ENCODE measurements around the gene RAX2. TPM values are rescaled to one million over a fixed set of nuclear protein-coding genes. Genes with fewer than 3 reads are reported as not detected.

RAX2 gene
- total and polyA plus RNA-seq, 7 experiments from 2014 or later: not detected

DNA sequence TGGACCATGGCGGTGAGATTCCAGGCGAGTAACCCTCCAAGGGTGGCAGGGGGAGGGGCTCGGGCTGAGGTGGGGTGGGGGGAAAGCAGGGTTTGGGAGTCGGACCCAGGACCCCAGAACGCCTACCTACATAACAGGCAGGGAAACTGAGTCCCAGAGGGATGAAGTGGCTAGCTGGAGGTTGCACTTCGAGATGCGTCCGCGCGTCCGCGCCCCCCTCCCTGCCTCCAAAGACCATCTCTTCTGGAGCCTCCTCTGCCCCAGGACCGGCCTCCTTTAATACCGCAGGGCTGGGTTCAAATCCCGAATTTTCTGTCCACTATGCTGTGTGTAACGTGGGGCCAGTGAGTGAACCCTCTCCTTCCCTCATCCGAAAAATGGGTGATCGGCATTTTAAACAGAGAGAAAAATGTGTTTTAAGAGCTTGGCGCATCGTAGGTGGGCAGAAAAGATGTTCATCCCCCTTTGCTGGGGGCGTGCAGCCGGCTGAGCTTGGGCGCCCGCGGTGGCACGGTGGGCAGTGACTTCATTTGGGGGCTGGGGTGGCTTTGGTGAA, 50.1 kb downstream of the RAX2 start:
- Histone ChIP-seq H3K9me3 (ENCODE audit: control insufficient read depth in 2 of 3, low read length in 3 of 3) (no peaks in the 10 kb centered on the region), H3K36me3 (ENCODE audit: control insufficient read depth in 2 of 3, insufficient read depth in 3 of 3, low read length in 3 of 3) (no peaks in the 10 kb centered on the region), H3K27ac (ENCODE audit: low read depth, low read length) (no peak overlapping the region), H3K27me3 (ENCODE audit: control insufficient read depth in 2 of 2, insufficient read depth in 2 of 2, low read length in 2 of 2) (peaks cover 0 to 3% of the 10 kb centered on the region in 2 donors), H3K4me3 (ENCODE audit: low read length) (peak overlapping the region; percentile 61), H3K4me1 (ENCODE audit: control insufficient read depth in 2 of 2, insufficient read depth in 2 of 2, low read length in 2 of 2) (peaks cover 9 to 15% of the 10 kb centered on the region in 2 donors)
- ATAC-seq (no peak), DNase-seq (no peak)
- Mint-ChIP-seq H3K9me3 (no peaks in the 10 kb centered on the region), H3K36me3 (no peaks in the 10 kb centered on the region), H3K27me3 (peaks cover 0 to 54% (median 0%) of the 10 kb centered on the region in 5 donors), H3K27ac (peak overlapping the region in 5 of 9 donors; percentile 41 to 87 (median 71)), H3K4me1 (peaks cover 0 to 21% (median 8%) of the 10 kb centered on the region in 7 donors), H3K4me3 (peak overlapping the region in 9 of 10 donors; percentile 76 to 87 (median 81))
- ChIA-PET CTCF (interaction anchor here (2.3 kb wide), 1 partner anchor 41 kb away, joined by 9 read pairs; the partner anchor contains the start of gene MRPL54), POLR2A (interaction anchor here (0.7 to 2.0 kb wide), 4 partner anchors 34 to 194 kb away, joined by 3 to 15 read pairs (median 4); partner anchors contain the start of genes APBA3 and MRPL54)
- intact Hi-C loops (cut with micrococcal nuclease): loop anchor here in 1 of 2 donors (1.0 to 2.0 kb wide), 2 partner anchors 21 to 40 kb away; partner anchors contain the start of genes MRPL54 and PIP5K1C

DNA sequence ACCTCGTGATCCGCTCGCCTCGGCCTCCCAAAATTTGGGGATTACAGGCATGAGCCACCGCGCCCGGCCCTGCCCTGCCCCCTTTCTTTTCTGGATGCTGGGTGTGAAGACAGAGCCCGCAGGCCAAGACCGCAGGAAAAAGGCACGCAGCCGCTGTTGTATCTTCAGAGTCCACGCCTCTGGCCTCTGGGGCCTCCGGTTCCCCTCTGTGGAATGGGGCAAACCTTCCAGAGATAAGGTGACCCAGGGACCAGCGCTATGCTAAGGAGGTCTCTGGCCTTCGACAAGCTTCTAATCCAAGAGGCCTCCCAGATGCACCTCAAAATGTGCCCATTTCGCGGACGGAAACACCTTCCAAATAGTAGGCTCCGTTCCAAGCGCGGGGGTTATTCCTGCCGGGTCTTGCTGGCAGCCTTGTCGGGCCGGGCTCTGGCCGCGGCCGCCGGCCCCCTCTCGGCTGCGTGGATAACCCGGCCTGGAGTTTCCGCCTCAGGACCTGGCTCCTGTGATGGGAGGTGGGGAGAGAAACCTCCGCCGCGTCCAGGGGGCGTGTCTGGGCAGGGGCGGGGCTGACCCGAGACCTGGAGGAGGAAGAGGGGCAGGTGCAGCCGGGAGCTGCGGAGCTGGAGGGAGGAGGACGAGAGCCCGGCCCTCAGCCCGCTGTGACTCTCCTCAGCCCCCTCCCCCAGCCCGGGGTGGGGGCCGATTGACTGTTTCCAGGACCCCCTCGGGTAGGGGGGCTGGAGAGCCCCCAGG, 50.7 kb downstream of the RAX2 start:
- H3K4me1 Mint-ChIP-seq: peaks cover 0 to 21% (median 8%) of the 10 kb centered on the region in 7 donors
- Histone ChIP-seq H3K9me3 (ENCODE audit: control insufficient read depth in 2 of 3, low read length in 3 of 3) (no peaks in the 10 kb centered on the region), H3K27me3 (ENCODE audit: control insufficient read depth in 2 of 2, insufficient read depth in 2 of 2, low read length in 2 of 2) (peaks cover 0 to 3% of the 10 kb centered on the region in 2 donors), H3K27ac (ENCODE audit: low read depth, low read length) (no peak overlapping the region), H3K4me1 (ENCODE audit: control insufficient read depth in 2 of 2, insufficient read depth in 2 of 2, low read length in 2 of 2) (peaks cover 9 to 15% of the 10 kb centered on the region in 2 donors), H3K36me3 (ENCODE audit: control insufficient read depth in 2 of 3, insufficient read depth in 3 of 3, low read length in 3 of 3) (no peaks in the 10 kb centered on the region), H3K4me3 (ENCODE audit: low read length) (peak overlapping the region; percentile 61)
- H3K9me3 Mint-ChIP-seq: no peaks in the 10 kb centered on the region
- peak overlapping the region; percentile 68 to 87 (median 81) for H3K4me3 Mint-ChIP-seq
- CTCF ChIA-PET: interaction anchor here (2.3 kb wide), 1 partner anchor 42 kb away, joined by 9 read pairs; the partner anchor contains the start of gene MRPL54
- POLR2A ChIA-PET: interaction anchor here (1.1 to 2.0 kb wide), 3 partner anchors 33 to 101 kb away, joined by 3 to 15 read pairs (median 6); partner anchors contain the start of genes APBA3 and MRPL54
- H3K27ac Mint-ChIP-seq: peak overlapping the region in 1 of 9 donors; percentile 4
- peak; percentile 99 for ATAC-seq
- peak; percentile 72 to 88 (median 83) for DNase-seq
- H3K36me3 Mint-ChIP-seq: no peaks in the 10 kb centered on the region
- intact Hi-C loops (cut with micrococcal nuclease): loop anchor here in 1 of 2 donors (1.0 to 2.0 kb wide), 2 partner anchors 21 to 41 kb away; partner anchors contain the start of genes MRPL54 and PIP5K1C
- peaks cover 0 to 54% (median 0%) of the 10 kb centered on the region in 5 donors for H3K27me3 Mint-ChIP-seq

DNA sequence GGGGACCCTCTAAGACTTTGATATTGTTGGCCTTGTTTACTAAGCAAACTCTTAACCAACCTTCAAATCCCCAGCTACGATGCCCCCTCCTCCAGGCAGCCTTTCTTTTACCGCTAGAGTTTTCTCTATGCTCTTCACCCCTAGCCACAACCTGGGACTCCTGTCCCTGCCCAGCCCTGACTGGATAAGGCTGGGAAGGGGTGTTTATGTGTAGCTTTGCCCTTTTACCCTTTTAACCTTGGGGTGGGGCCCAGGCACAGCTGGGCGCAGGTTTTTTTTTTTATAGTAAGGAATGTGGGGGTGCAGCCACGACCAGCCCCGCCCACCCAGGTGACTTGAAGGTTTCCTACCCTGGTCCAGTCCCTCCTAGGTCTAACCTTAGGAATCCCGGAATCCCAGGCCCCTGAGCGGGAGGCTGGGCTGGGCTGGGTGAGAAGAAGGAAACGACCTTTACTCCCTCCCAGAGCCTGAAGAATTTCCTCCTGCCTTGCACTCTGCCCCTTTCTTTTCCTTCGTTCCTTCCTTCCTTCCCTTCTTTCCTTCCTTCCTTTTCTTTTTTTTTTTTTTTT, 51.6 kb downstream of the RAX2 start:
- intact Hi-C loops (cut with micrococcal nuclease): loop anchor here in 1 of 2 donors (2.0 kb wide), 1 partner anchor 20 kb away; the partner anchor contains the start of gene PIP5K1C
- Histone ChIP-seq H3K27ac (ENCODE audit: low read depth, low read length) (no peak overlapping the region), H3K4me1 (ENCODE audit: control insufficient read depth in 2 of 2, insufficient read depth in 2 of 2, low read length in 2 of 2) (peaks cover 9 to 15% of the 10 kb centered on the region in 2 donors), H3K36me3 (ENCODE audit: control insufficient read depth in 2 of 3, insufficient read depth in 3 of 3, low read length in 3 of 3) (no peaks in the 10 kb centered on the region), H3K9me3 (ENCODE audit: control insufficient read depth in 2 of 3, low read length in 3 of 3) (no peaks in the 10 kb centered on the region), H3K4me3 (ENCODE audit: low read length) (no peak overlapping the region), H3K27me3 (ENCODE audit: control insufficient read depth in 2 of 2, insufficient read depth in 2 of 2, low read length in 2 of 2) (peaks cover 0 to 3% of the 10 kb centered on the region in 2 donors)
- Mint-ChIP-seq H3K27ac (no peak overlapping the region), H3K4me3 (peak overlapping the region in 5 of 10 donors; percentile 26 to 87 (median 84)), H3K36me3 (no peaks in the 10 kb centered on the region), H3K4me1 (peaks cover 0 to 21% (median 8%) of the 10 kb centered on the region in 7 donors), H3K27me3 (peaks cover 0 to 54% (median 0%) of the 10 kb centered on the region in 5 donors), H3K9me3 (no peaks in the 10 kb centered on the region)
- POLR2A ChIA-PET: interaction anchor here (0.7 kb wide), 1 partner anchor 42 kb away, joined by 3 read pairs; the partner anchor contains the start of gene MRPL54
- ATAC-seq (no peak), DNase-seq (no peak)
- CTCF ChIA-PET: interaction anchor here (0.6 to 2.3 kb wide), 6 partner anchors 18 to 507 kb away, joined by 3 to 9 read pairs (median 3); partner anchors contain the start of gene MRPL54

DNA sequence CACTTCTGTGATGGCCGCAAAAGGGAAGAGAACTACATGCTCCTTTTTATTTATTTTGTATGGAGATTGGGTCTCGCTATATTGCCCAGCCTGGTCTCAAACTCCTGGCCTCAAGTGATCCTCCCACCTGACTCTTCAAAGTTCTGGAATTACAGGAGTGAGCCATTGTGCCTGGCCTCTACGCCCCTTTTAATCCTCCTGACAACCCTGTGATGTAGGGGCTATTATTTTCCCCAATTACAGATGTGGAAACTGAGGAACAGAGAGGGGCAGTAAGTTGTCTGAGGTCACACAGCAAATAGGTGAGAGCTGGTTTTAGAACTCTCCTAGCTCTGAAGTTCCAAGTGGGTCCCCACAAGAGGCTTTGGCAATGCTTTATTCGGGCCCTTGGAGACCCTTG, 52.2 kb downstream of the RAX2 start:
- intact Hi-C loops (cut with micrococcal nuclease): loop anchor here in 1 of 2 donors (2.0 kb wide), 2 partner anchors 19 to 103 kb away; partner anchors contain the start of gene PIP5K1C
- H3K9me3 ChIP-seq (ENCODE audit: control insufficient read depth in 2 of 3, low read length in 3 of 3): no peaks in the 10 kb centered on the region
- H3K27ac Mint-ChIP-seq: no peak overlapping the region
- ChIA-PET CTCF (interaction anchor here (0.6 to 1.5 kb wide), 5 partner anchors 19 to 507 kb away, joined by 3 to 5 read pairs (median 3); no protein-coding TSS in a partner anchor), POLR2A (interaction anchor here (0.7 kb wide), 1 partner anchor 43 kb away, joined by 3 read pairs; the partner anchor contains the start of gene MRPL54)
- H3K4me1 Mint-ChIP-seq: peaks cover 0 to 21% (median 8%) of the 10 kb centered on the region in 7 donors
- H3K4me1 ChIP-seq (ENCODE audit: control insufficient read depth in 2 of 2, insufficient read depth in 2 of 2, low read length in 2 of 2): peaks cover 9 to 15% of the 10 kb centered on the region in 2 donors
- H3K4me3 Mint-ChIP-seq: peak overlapping the region in 1 of 10 donors; percentile 81
- no peak overlapping the region for H3K27ac ChIP-seq (ENCODE audit: low read depth, low read length)
- no peaks in the 10 kb centered on the region for H3K36me3 Mint-ChIP-seq
- ATAC-seq: no peak
- H3K27me3 ChIP-seq (ENCODE audit: control insufficient read depth in 2 of 2, insufficient read depth in 2 of 2, low read length in 2 of 2): peaks cover 0 to 3% of the 10 kb centered on the region in 2 donors
- no peaks in the 10 kb centered on the region for H3K9me3 Mint-ChIP-seq
- DNase-seq: no peak
- H3K27me3 Mint-ChIP-seq: peaks cover 0 to 49% (median 0%) of the 10 kb centered on the region in 5 donors
- no peak overlapping the region for H3K4me3 ChIP-seq (ENCODE audit: low read length)
- no peaks in the 10 kb centered on the region for H3K36me3 ChIP-seq (ENCODE audit: control insufficient read depth in 2 of 3, insufficient read depth in 3 of 3, low read length in 3 of 3)

Other genes starting within 250 kb of the RAX2 start
- 10 to 100 TPM in 3 of 5 experiments, 1 to 10 TPM in 2; 5.6 to 11.5 (median 10.6) TPM for gene TEKTIP1, start 233.1 kb downstream of the RAX2 start, total RNA-seq
- not detected for gene TEKTIP1, start 233.1 kb downstream of the RAX2 start, polyA plus RNA-seq
- 100 to 1,000 TPM in 3 of 5 experiments, 10 to 100 TPM in 2; 95.2 to 153 (median 101) TPM for gene MFSD12, start 214.6 kb downstream of the RAX2 start, total RNA-seq
- gene MFSD12, start 214.6 kb downstream of the RAX2 start, polyA plus RNA-seq: 10 to 100 TPM; 41.2 to 74.0 TPM
- gene HMG20B, start 199.3 kb downstream of the RAX2 start, total RNA-seq: 10 to 100 TPM; 37.9 to 63.7 (median 53.0) TPM
- 10 to 100 TPM; 50.6 to 65.6 TPM for gene HMG20B, start 199.3 kb downstream of the RAX2 start, polyA plus RNA-seq
- 1 to 10 TPM in 4 of 5 experiments, under 1 TPM in 1; 0.85 to 3.3 (median 2.9) TPM for gene GIPC3, start 186.8 kb downstream of the RAX2 start, total RNA-seq
- 1 to 10 TPM; 1.3 to 1.5 TPM for gene GIPC3, start 186.8 kb downstream of the RAX2 start, polyA plus RNA-seq
- 1 to 10 TPM in 4 of 5 experiments, under 1 TPM in 1; 0.73 to 5.9 (median 4.1) TPM for gene TBXA2R, start 165.4 kb downstream of the RAX2 start, total RNA-seq
- gene TBXA2R, start 165.4 kb downstream of the RAX2 start, polyA plus RNA-seq: 1 to 10 TPM; 6.4 to 9.0 TPM
- 10 to 100 TPM; 35.4 to 46.7 (median 37.1) TPM for gene CACTIN, start 145.4 kb downstream of the RAX2 start, total RNA-seq
- 10 to 100 TPM in 1 of 2 donors, 1 to 10 TPM in 1; 9.5 to 22.2 TPM for gene CACTIN, start 145.4 kb downstream of the RAX2 start, polyA plus RNA-seq
- 10 to 100 TPM; 21.5 to 32.4 (median 30.7) TPM for gene PIP5K1C, start 71.8 kb downstream of the RAX2 start, total RNA-seq
- gene PIP5K1C, start 71.8 kb downstream of the RAX2 start, polyA plus RNA-seq: 10 to 100 TPM in 1 of 2 donors, 1 to 10 TPM in 1; 6.8 to 17.8 TPM
- 10 to 100 TPM in 4 of 5 experiments, 1 to 10 TPM in 1; 1.2 to 20.1 (median 16.8) TPM for gene TJP3, start 63.8 kb downstream of the RAX2 start, total RNA-seq
- 10 to 100 TPM; 14.0 to 16.1 TPM for gene TJP3, start 63.8 kb downstream of the RAX2 start, polyA plus RNA-seq
- gene APBA3, start 10.5 kb downstream of the RAX2 start, total RNA-seq: 10 to 100 TPM; 55.1 to 77.3 (median 67.1) TPM
- 10 to 100 TPM; 30.7 to 33.6 TPM for gene APBA3, start 10.5 kb downstream of the RAX2 start, polyA plus RNA-seq
- gene MRPL54, start 9.5 kb downstream of the RAX2 start, total RNA-seq: 10 to 100 TPM; 34.0 to 95.2 (median 58.8) TPM
- gene MRPL54, start 9.5 kb downstream of the RAX2 start, polyA plus RNA-seq: 100 to 1,000 TPM; 143 to 154 TPM
- 10 to 100 TPM in 3 of 5 experiments, 1 to 10 TPM in 2; 1.6 to 32.6 (median 14.3) TPM for gene MATK, start 14.2 kb upstream of the RAX2 start, total RNA-seq
- 10 to 100 TPM in 1 of 2 donors, 1 to 10 TPM in 1; 8.4 to 13.0 TPM for gene MATK, start 14.2 kb upstream of the RAX2 start, polyA plus RNA-seq
- gene ZFR2, start 96.8 kb upstream of the RAX2 start, total RNA-seq: 1 to 10 TPM in 4 of 5 experiments, under 1 TPM in 1; 0.22 to 3.8 (median 1.4) TPM
- 1 to 10 TPM; 3.4 to 5.5 TPM for gene ZFR2, start 96.8 kb upstream of the RAX2 start, polyA plus RNA-seq
- not detected for gene ATCAY, start 108.5 kb upstream of the RAX2 start, total RNA-seq
- not detected for gene ATCAY, start 108.5 kb upstream of the RAX2 start, polyA plus RNA-seq
- not detected for gene NMRK2, start 160.8 kb upstream of the RAX2 start, total RNA-seq
- not detected for gene NMRK2, start 160.8 kb upstream of the RAX2 start, polyA plus RNA-seq
- gene DAPK3, start 198.9 kb upstream of the RAX2 start, total RNA-seq: 10 to 100 TPM; 24.7 to 40.3 (median 33.9) TPM
- gene DAPK3, start 198.9 kb upstream of the RAX2 start, polyA plus RNA-seq: 10 to 100 TPM; 18.2 to 35.4 TPM
- 1,000 to 10,000 TPM; 1,791 to 2,674 (median 2,346) TPM for gene EEF2, start 213.2 kb upstream of the RAX2 start, total RNA-seq
- 100 to 1,000 TPM; 611 to 634 TPM for gene EEF2, start 213.2 kb upstream of the RAX2 start, polyA plus RNA-seq
- gene PIAS4, start 235.5 kb upstream of the RAX2 start, total RNA-seq: 10 to 100 TPM; 23.9 to 40.6 (median 28.8) TPM
- gene PIAS4, start 235.5 kb upstream of the RAX2 start, polyA plus RNA-seq: 1 to 10 TPM; 3.9 to 6.8 TPM

Data from naive thymus-derived CD4-positive, alpha-beta T cell (primary cell).